HepG2 (cell line): ENCODE measurements around the gene TBC1D14. TPM values are rescaled to one million over a fixed set of nuclear protein-coding genes. Genes with fewer than 3 reads are reported as not detected.

ENCODE experiments used
- ATAC-seq: fragments of 200-7000 bp; cut with Tn5 transposase; 3 replicates; pipeline ENCODE4 v1.9.1; 2020; ENCODE audit warnings: mild to moderate bottlenecking, moderate library complexity
- BruUV-seq: library from RNA; stranded (reverse); fragments of 400-500 nt; replicated peaks from 2 replicates; lab custom pipeline; 2021; lab: Mats Ljungman, UMichigan
- CTCF ChIA-PET: fragments of 300-600 bp; formaldehyde crosslinking; extraction: SDS; loops from one replicate; lab custom pipeline; 2021; ENCODE audit warnings: low total read pairs, inconsistent platforms, low intra/inter-chr PET ratio; lab: Yijun Ruan, JAX
- POLR2A ChIA-PET: fragments of 350-600 bp; sonication (Branson Sonifier 250); formaldehyde crosslinking; loops from one replicate; lab custom pipeline; 2020; ENCODE audit warnings: antibody characterized with exemption, inconsistent platforms; lab: Yijun Ruan, JAX
- DNase-seq: peaks from one replicate; pipeline ENCODE4 v3.0.0-alpha.2; 2015; ENCODE audit warnings: low spot score
- FAIRE-seq: peaks from 3 replicates; lab custom pipeline; 2011; peaks lifted over from hg19 to GRCh38; lab: Jason Lieb, UNC
- H2AFZ ChIP-seq: one replicate; pipeline ENCODE4 v1.6.1; 2011; ENCODE audit warnings: low read length, inconsistent platforms
- H3K27ac ChIP-seq: fragments of 300-600 bp; 3 replicates; pipeline ENCODE4 v1.8.0; 2011; ENCODE audit warnings: mixed run types, mild to moderate bottlenecking, mixed read lengths, low read length, inconsistent platforms; ENCODE audit not compliant: insufficient read depth; ENCODE audit errors: extremely low read length
- H3K27me3 ChIP-seq, 2 experiments: fragments of 200-600 bp in 1 of 2; 2 replicates in 1 of 2; 3 replicates in 1 of 2; pipeline versions ENCODE4 v1.6.0 to v1.8.0; 2011; ENCODE audit warnings: low read length in 2 of 2, mild to moderate bottlenecking in 2 of 2, moderate library complexity in 2 of 2, inconsistent platforms in 1 of 2; ENCODE audit not compliant: insufficient read depth in 2 of 2, control insufficient read depth in 1 of 2
- H3K36me3 ChIP-seq, 2 experiments: fragments of 200-600 bp in 1 of 2; replicated peaks in 1 of 2; 2 replicates in 1 of 2; 3 replicates in 1 of 2; pipeline versions ENCODE4 v1.5.1 to v1.8.0; 2011; ENCODE audit warnings: low read length in 2 of 2, inconsistent platforms in 1 of 2; ENCODE audit not compliant: insufficient read depth in 2 of 2, control insufficient read depth in 1 of 2
- H3K4me1 ChIP-seq: 2 replicates; pipeline ENCODE4 v1.5.1; 2012; ENCODE audit warnings: low read length, inconsistent platforms; ENCODE audit not compliant: insufficient read depth
- H3K4me2 ChIP-seq: 2 replicates; pipeline ENCODE4 v1.6.0; 2011; ENCODE audit warnings: low read depth, low read length, inconsistent platforms
- H3K4me3 ChIP-seq, 3 experiments: fragments of 200-600 bp in 1 of 3; sonication (generic), shearing (Covaris generic) in 1 of 3; replicated peaks in 1 of 3; 2 replicates each; pipeline ENCODE4 v1.5.1; 2011 to 2016; ENCODE audit warnings: low read length in 3 of 3, inconsistent platforms in 2 of 3, low read depth in 2 of 3, mild to moderate bottlenecking in 2 of 3, control low read depth in 1 of 3, mixed read lengths in 1 of 3; ENCODE audit not compliant: insufficient read depth in 1 of 3
- H3K79me2 ChIP-seq: one replicate; pipeline ENCODE4 v1.6.1; 2011; ENCODE audit warnings: low read length, inconsistent platforms; ENCODE audit not compliant: insufficient read depth
- H3K9ac ChIP-seq: 2 replicates; pipeline ENCODE4 v1.6.0; 2011; ENCODE audit warnings: mild to moderate bottlenecking, low read depth, low read length, inconsistent platforms; ENCODE audit not compliant: insufficient read depth
- H3K9me3 ChIP-seq: 2 replicates; pipeline ENCODE4 v1.5.1; 2012; ENCODE audit warnings: mild to moderate bottlenecking, low read length
- H4K20me1 ChIP-seq: 2 replicates; pipeline ENCODE4 v1.6.0; 2011; ENCODE audit warnings: inconsistent platforms, mild to moderate bottlenecking, low read length, moderate library complexity; ENCODE audit not compliant: insufficient read depth
- THYN1 ChIP-seq: sonication (generic); formaldehyde crosslinking; IDR thresholded peaks from 2 replicates; pipeline ENCODE4 v1.8.1; 2023; ENCODE audit warnings: low read depth, mild to moderate bottlenecking, moderate library complexity, missing genetic modification reagents, borderline replicate concordance
- TRAFD1 ChIP-seq: sonication (generic); formaldehyde crosslinking; IDR thresholded peaks from 2 replicates; pipeline ENCODE4 v1.5.1; 2020; ENCODE audit warnings: missing genetic modification reagents, mild to moderate bottlenecking, borderline replicate concordance
- ZBTB33 ChIP-seq: sonication (generic); formaldehyde crosslinking; IDR thresholded peaks from 2 replicates; pipeline ENCODE4 v1.4.0; 2020; ENCODE audit warnings: missing genetic modification reagents
- WGBS: methylation state at CpG from one replicate; pipeline ENCODE4 v1.1.6; 2017; ENCODE audit warnings: low lambda C conversion rate; 5-methylcytosine and 5-hydroxymethylcytosine counted together
- in situ Hi-C: cut with HindIII; loops from 2 replicates; pipeline ENCODE4 v1.10.0; 2017; ENCODE audit warnings: low pct_unique_long_range_greater_than_20kb; ENCODE audit not compliant: extremely low pct_ligation_motif_present
- intact Hi-C: fragments of 100-400 bp; cut with micrococcal nuclease; formaldehyde crosslinking; loops from one replicate; pipeline ENCODE4 v1.10.0; 2022; ENCODE audit not compliant: unreplicated experiment
- polyA plus RNA-seq, 8 experiments: library from polyadenylated mRNA; depleted of rRNA in 3 of 8; stranded (reverse) in 7 of 8; unstranded in 1 of 8; fragments of >200 nt; fragmentation: Illumina TruSeq in 4 of 8; extraction: Trizol in 4 of 8; gene quantifications; 2 replicates each; pipeline versions ENCODE4 v1.2.1 to v1.2.3, GENCODE V29; 2011 to 2016; ENCODE audit warnings: low read depth in 4 of 8, missing spikeins in 1 of 8, mixed read lengths in 1 of 8; ENCODE audit not compliant: insufficient read depth in 1 of 8
- total RNA-seq, 5 experiments: library from RNA; depleted of rRNA; stranded (reverse); fragments of >200 nt; fragmentation: Illumina TruSeq; extraction: Trizol; gene quantifications; 2 replicates each; pipeline ENCODE4 v1.2.3, GENCODE V29; 2016; ENCODE audit warnings: low read depth in 1 of 5

Gene TBC1D14
- total and polyA plus RNA-seq, 2 of the 13 experiments (the other 11 are each of a cell fraction or from before 2014, with no cell fraction given), result 29.5 to 46.5 TPM

- WGBS, result 89% methylated on average over 18 of the region's 19 CpGs
- H3K9ac ChIP-seq, result no peak overlapping the region
- peaks cover 50% of the 10 kb centered on the region for H3K4me1 ChIP-seq
- H2AFZ ChIP-seq, result no peak overlapping the region
- H3K4me2 ChIP-seq, result no peak overlapping the region
- H3K79me2 ChIP-seq, result peaks cover 79% of the 10 kb centered on the region
- in situ Hi-C loops, result no loop called here
- FAIRE-seq (no peak), DNase-seq (no peak), ATAC-seq (no peak)
- CTCF ChIA-PET, result no interaction called here
- BruUV-seq, result no TSS peak
- peak overlapping the region; percentile 18 for H3K27ac ChIP-seq
- TF ChIP-seq ZBTB33 (CRISPR knock-in tag) (0 out of 2 replicates have a peak, but pooled peaks have one; percentile 12), TRAFD1 (CRISPR knock-in tag) (no peak), THYN1 (no peak)
- H3K36me3 ChIP-seq, result peaks cover 7 to 28% of the 10 kb centered on the region in 2 experiments; a peak in 3 of 5 replicates
- no peaks in the 10 kb centered on the region for H4K20me1 ChIP-seq
- H3K27me3 ChIP-seq, result no peaks in the 10 kb centered on the region
- POLR2A ChIA-PET, result interaction anchor here (0.6 to 1.7 kb wide), 3 partner anchors 9 to 16 kb away, joined by 3 to 7 read pairs (median 4); no protein-coding TSS in a partner anchor
- no peaks in the 10 kb centered on the region for H3K9me3 ChIP-seq
- no peak overlapping the region for H3K4me3 ChIP-seq
- intact Hi-C loops, result no loop called here
These were observed 33.6 kb downstream of the TBC1D14 start for GRCh38 chr4:6943012-6943884.
